Activated CD8-positive, alpha-beta T cell treated with anti-CD3 and anti-CD28 coated beads for 36 hours (primary cell): ENCODE data around the gene POLRMT. TPM values are rescaled to one million over a fixed set of nuclear protein-coding genes. Genes with fewer than 3 reads are reported as not detected.

Experiments
- ATAC-seq: fragments of 200-7000 bp; cut with Tn5 transposase; one replicate; pipeline ENCODE4 v1.10.0; 2021; ENCODE audit warnings: mild to moderate bottlenecking, moderate library complexity
- CTCF ChIA-PET: fragments of 350-600 bp; sonication (Branson Sonifier 250); formaldehyde crosslinking; loops from one replicate; lab custom pipeline; 2021; ENCODE audit warnings: antibody characterized with exemption; lab: Charles Lee
- POLR2A ChIA-PET: fragments of 350-600 bp; sonication (Branson Sonifier 250); formaldehyde crosslinking; loops from one replicate; lab custom pipeline; 2021; ENCODE audit warnings: antibody characterized with exemption; lab: Charles Lee
- DNase-seq: peaks from one replicate; pipeline ENCODE4 v3.0.0-alpha.2; 2020
- H3K27ac Mint-ChIP-seq: one replicate; pipeline ENCODE4 v1.8.0; 2021; ENCODE audit warnings: mild to moderate bottlenecking, mixed read lengths
- H3K27me3 Mint-ChIP-seq: one replicate; pipeline ENCODE4 v1.8.0; 2021; ENCODE audit warnings: mixed read lengths
- H3K36me3 Mint-ChIP-seq: one replicate; pipeline ENCODE4 v1.8.0; 2021; ENCODE audit warnings: low read depth, mixed read lengths
- H3K4me1 Mint-ChIP-seq: one replicate; pipeline ENCODE4 v1.8.0; 2021; ENCODE audit warnings: low read depth, mixed read lengths
- H3K4me3 Mint-ChIP-seq: one replicate; pipeline ENCODE4 v1.8.0; 2021; ENCODE audit warnings: mild to moderate bottlenecking, moderate library complexity, mixed read lengths
- H3K9me3 Mint-ChIP-seq: one replicate; pipeline ENCODE4 v1.8.0; 2021; ENCODE audit warnings: mixed read lengths
- CTCF ChIP-seq: fragments of 200-600 bp; IDR thresholded peaks from one replicate; pipeline ENCODE4 v1.8.0; 2022; ENCODE audit warnings: antibody characterized with exemption, mild to moderate bottlenecking
- intact Hi-C: fragments of 100-400 bp; cut with micrococcal nuclease; formaldehyde crosslinking; loops from one replicate; pipeline ENCODE4 v1.10.0; 2022
- total RNA-seq, 2 experiments: library from RNA; stranded (reverse); gene quantifications; one replicate each; pipeline ENCODE4 v1.2.3, GENCODE V29; 2021

The POLRMT gene
- total RNA-seq, 2 experiments from 2014 or later: 66.6 to 67.9 TPM

GRCh38 chr19:661427-662196 lies 28.3 kb upstream of the POLRMT start:
- H3K9me3 Mint-ChIP-seq: no peaks in the 10 kb centered on the region
- H3K4me1 Mint-ChIP-seq: peaks cover 31% of the 10 kb centered on the region
- no peaks in the 10 kb centered on the region for H3K27me3 Mint-ChIP-seq
- peak overlapping the region; percentile 95 for H3K4me3 Mint-ChIP-seq
- ChIA-PET CTCF (interaction anchor here (1.0 kb wide), 2 partner anchors 73 to 77 kb away, joined by 3 to 4 read pairs; no protein-coding TSS in a partner anchor), POLR2A (interaction anchor here (0.6 to 2.4 kb wide), 12 partner anchors 9 to 137 kb away, joined by 3 to 6 read pairs (median 4); partner anchors contain the start of genes POLRMT and PTBP1)
- DNase-seq: peak; percentile 79
- peaks cover 31% of the 10 kb centered on the region for H3K36me3 Mint-ChIP-seq
- peak overlapping the region; percentile 93 for H3K27ac Mint-ChIP-seq
- no peak for TF ChIP-seq CTCF
- peak; percentile 38 for ATAC-seq
- intact Hi-C loops: no loop called here

- Mint-ChIP-seq H3K27me3 (no peaks in the 10 kb centered on the region), H3K4me3 (peak overlapping the region; percentile 95), H3K4me1 (peaks cover 33% of the 10 kb centered on the region), H3K36me3 (peaks cover 33% of the 10 kb centered on the region), H3K27ac (peak overlapping the region; percentile 93), H3K9me3 (no peaks in the 10 kb centered on the region)
- ATAC-seq (no peak), DNase-seq (no peak)
- intact Hi-C loops: no loop called here
- CTCF ChIA-PET: interaction anchor here (0.7 to 1.3 kb wide), 6 partner anchors 19 to 77 kb away, joined by 3 to 4 read pairs (median 4); partner anchors contain the start of gene POLRMT
- POLR2A ChIA-PET: interaction anchor here (0.6 to 2.4 kb wide), 12 partner anchors 9 to 138 kb away, joined by 3 to 6 read pairs (median 4); partner anchors contain the start of genes POLRMT and PTBP1
- no peak for TF ChIP-seq CTCF
These were observed 27.6 kb upstream of the POLRMT start for GRCh38 chr19:660793-661426.

GRCh38 chr19:658916-659839 lies 25.8 kb upstream of the POLRMT start:
- no peak for ATAC-seq
- ChIA-PET POLR2A (interaction anchor here (1.2 to 2.4 kb wide), 3 partner anchors 12 to 82 kb away, joined by 3 to 6 read pairs (median 4); no protein-coding TSS in a partner anchor), CTCF (interaction anchor here (1.2 kb wide), 1 partner anchor 70 kb away, joined by 3 read pairs; no protein-coding TSS in a partner anchor)
- no peaks in the 10 kb centered on the region for H3K9me3 Mint-ChIP-seq
- peaks cover 42% of the 10 kb centered on the region for H3K4me1 Mint-ChIP-seq
- DNase-seq: peak; percentile 47
- peaks cover 45% of the 10 kb centered on the region for H3K36me3 Mint-ChIP-seq
- intact Hi-C loops: no loop called here
- no peak for TF ChIP-seq CTCF
- peak overlapping the region; percentile 95 for H3K4me3 Mint-ChIP-seq
- H3K27me3 Mint-ChIP-seq: no peaks in the 10 kb centered on the region
- peak overlapping the region; percentile 93 for H3K27ac Mint-ChIP-seq

- H3K4me1 Mint-ChIP-seq: peaks cover 42% of the 10 kb centered on the region
- H3K9me3 Mint-ChIP-seq: no peaks in the 10 kb centered on the region
- intact Hi-C loops: no loop called here
- POLR2A ChIA-PET: interaction anchor here (1.2 kb wide), 1 partner anchor 26 kb away, joined by 4 read pairs; no protein-coding TSS in a partner anchor
- CTCF ChIA-PET: no interaction called here
- H3K27ac Mint-ChIP-seq: peak overlapping the region; percentile 25
- H3K27me3 Mint-ChIP-seq: no peaks in the 10 kb centered on the region
- DNase-seq (no peak), ATAC-seq (no peak)
- no peak for TF ChIP-seq CTCF
- H3K4me3 Mint-ChIP-seq: no peak overlapping the region
- H3K36me3 Mint-ChIP-seq: peaks cover 47% of the 10 kb centered on the region
These were observed 24.9 kb upstream of the POLRMT start for GRCh38 chr19:658059-658839.
